ENCODE measurements around the gene MT1B.
A peak's percentile ranks its signal among the peaks of the same experiment; 100 is the strongest.
"Not testable (repeated sequence)": the region's sequence is repeated elsewhere in the genome, so short reads cannot be mapped to it uniquely, and the experiment has no call there.

MT1B gene

DNA sequence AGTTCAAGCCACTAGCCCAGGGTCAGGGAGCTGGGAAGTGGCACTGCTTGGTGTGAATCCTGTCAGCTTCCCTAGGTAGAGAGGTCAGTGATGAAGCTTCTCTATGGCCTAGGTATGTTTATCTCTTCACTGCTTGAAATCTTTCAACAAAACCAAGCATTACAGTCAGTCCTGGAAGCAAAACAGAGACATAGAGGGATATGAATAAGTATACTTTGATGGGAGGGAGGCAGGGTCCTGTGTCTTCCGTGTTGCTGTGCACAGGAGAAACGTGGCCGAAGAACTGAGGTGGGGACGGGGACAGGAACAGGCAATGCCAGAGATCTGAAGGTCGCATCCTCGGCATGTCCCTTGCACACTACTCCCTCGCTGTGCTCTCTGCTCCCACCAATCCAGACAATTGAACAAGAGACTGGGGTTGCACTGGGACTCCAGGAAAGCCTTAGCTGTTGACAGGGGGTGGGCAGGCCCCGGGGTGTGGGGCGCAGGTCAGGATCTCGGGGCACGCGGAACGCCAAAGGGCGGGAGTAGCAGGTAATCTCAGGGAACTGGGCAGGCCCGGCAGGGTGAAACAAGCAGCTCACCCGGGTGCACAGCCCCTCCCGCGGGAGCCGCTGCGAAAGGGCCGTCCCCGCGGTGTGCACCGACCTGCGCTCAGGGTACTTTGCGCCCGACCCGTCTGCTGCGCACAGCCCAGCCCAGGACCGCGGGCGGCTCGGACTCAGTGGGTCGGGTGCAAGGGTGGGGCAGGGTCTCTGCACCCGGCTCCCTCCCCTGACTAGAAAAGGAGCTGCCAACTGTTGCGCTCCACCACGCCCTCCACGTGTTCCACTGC, 17.5 kb downstream of the MT1B start, which contains the start of gene MT1H:
TSS of gene MT1H (plus strand) at position 810 of the 835 bp plus-strand sequence. CDS start 71 bp downstream, outside the sequence.
- DNase-seq, result no peak

DNA sequence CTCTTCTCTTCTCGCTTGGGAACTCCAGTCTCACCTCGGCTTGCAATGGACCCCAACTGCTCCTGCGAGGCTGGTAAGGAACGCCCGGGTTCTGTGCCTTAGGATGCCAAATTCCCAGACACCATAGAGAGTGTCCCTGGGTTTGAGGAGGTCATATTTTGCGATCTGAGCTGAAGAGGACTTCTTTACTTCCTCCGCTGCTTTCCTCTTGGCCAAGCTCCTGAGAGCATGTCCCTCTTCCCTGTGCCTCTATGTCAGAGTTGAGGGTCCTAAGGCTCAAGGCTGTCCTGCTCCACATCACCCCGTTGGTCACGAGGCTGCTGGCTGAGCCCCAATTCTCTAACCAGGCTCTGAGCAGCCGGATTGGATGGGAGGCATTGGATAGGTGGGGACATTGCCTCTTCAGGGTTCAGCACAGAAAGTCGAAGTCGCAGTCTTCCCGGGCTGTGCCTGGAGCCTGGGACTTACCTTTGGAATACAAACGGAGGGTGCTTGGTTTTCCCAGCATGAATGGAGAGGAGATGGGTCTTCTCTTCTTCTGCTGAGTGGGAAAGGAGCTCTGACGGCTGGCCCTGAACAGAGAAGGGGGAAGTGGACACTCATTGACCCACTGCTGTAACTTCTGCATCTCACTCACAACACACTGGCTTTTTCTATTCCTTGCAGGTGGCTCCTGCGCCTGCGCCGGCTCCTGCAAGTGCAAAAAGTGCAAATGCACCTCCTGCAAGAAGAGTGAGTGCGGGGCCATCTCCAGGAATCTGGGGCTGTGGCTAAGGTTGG, 18.3 kb downstream of the MT1B start:
- DNase-seq, result no peak

GRCh38 chr16:56670620-56670934, 18.9 kb downstream of the MT1B start:
- no peak for DNase-seq

DNA sequence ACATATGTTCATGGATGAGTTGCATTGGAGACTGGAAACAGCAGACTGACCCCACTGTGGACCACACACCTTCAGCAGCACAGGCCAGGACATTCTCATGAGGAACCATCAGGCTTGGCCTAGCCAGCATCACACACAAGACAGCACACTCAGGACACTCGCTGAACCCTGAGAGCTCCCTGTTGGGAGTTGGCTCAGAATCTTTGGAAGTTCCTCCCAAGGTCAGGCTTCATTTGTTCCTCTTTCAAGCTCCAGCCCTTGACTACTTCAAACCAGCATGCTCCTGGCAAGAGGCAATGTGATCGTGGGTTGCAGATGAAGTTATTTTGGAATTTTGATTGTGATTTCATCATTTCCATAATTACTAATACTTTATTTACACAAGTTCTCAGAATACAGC, 20.0 kb downstream of the MT1B start:
- not testable (repeated sequence) for DNase-seq

DNA sequence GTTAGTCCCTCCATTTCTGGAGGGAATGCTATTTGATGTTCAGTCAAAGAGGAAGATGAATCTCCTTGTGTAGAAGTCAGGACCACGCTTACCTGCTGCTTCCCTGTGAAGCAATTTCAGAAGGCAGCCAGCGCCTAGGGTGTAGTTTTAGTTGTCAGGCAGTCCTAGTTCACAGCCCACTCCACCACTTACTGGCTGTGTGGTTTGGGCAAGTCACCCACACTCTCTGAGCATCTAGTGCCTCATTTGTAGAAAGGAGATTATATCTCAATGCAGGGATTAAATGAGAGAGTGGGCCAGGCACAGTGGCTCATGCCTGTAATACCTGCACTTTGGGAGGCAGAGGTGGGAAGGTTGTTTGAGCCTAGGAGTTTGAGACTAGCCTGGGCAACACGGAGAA, 20.5 kb downstream of the MT1B start:
- not testable (repeated sequence) for DNase-seq

GRCh38 chr16:56672761-56673536, 21.3 kb downstream of the MT1B start:
- DNase-seq, result no peak

DNA sequence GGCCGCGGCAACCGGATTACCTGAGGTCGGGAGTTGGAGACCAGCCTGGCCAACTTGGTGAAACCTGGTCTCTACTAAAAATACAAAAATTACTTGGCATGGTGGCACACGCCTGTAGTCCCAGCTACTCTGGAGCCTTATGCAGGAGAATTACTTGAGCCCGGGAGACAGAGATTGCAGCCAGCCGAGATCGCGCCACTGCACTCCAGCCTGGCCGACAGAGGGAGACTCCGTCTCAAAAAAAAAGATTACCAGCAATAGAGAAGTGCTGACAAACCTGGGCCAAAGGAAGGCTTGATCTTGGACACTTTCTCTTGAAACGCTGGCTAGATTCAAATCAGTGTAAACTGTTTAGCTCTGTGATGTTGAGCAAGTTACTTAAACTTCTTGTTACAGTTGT, 22.2 kb downstream of the MT1B start:
- peak; percentile 45 for DNase-seq

DNA sequence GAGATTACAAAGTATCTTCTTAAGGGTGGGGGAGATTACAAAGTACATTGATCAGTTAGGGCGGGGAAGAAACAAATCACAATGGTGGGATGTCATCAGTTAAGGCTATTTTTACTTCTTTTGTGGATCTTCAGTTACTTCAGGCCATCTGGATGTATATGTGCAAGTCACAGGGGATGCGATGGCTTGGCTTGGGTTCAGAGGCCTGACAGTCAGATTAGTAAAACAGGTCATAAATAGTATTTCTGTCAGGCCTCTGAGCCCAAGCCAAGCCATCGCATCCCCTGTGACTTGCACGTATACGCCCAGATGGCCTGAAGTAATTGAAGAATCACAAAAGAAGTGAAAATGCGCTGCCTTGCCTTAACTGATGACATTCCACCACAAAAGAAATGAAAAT, 22.9 kb downstream of the MT1B start:
- not testable (repeated sequence) for DNase-seq

GRCh38 chr16:56675685-56676210, 24.1 kb downstream of the MT1B start:
- DNase-seq, result no peak

GRCh38 chr16:56677474-56677873, 25.8 kb downstream of the MT1B start:
- DNase-seq, result no peak

DNA sequence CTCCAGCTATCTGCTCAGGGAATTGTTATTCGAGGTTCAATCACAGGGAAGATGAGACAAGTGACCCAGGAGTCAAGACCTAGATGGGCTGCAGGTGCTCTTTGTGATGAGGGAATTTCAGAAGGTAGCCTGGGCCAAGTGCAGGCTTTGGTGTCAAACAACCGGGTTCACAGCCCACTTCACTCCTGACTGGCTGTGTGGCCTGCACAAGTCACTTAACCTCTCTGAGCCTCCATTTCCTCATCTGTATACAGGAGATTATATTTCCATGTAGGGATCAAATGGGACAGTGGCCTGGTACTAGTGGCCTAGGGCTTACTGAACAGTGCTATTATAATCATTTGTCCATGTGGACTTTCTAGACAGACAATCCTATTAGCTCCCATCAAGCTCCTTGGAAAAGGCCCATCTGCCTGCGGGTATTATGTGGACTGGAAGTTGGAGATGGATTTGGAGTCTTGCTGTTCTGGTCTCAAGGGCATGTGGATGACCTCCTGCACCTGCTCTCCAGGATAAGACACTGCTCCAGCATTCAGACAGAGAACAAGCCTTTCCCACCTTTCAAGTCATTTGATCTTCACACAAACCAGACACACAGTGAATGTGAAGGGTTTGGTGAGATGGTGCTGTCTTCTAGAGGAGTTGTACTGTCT, 27.5 kb downstream of the MT1B start:
- no peak for DNase-seq

GRCh38 chr16:56679818-56680217, 28.1 kb downstream of the MT1B start:
- DNase-seq, result no peak

GRCh38 chr16:56681939-56682702, 30.4 kb downstream of the MT1B start, which contains the start of gene MT1X:
Gene MT1X (plus strand): TSS chr16:56682470. CDS start chr16:56682541, 71 bp downstream.
- DNase-seq, result peak; percentile 91

DNA sequence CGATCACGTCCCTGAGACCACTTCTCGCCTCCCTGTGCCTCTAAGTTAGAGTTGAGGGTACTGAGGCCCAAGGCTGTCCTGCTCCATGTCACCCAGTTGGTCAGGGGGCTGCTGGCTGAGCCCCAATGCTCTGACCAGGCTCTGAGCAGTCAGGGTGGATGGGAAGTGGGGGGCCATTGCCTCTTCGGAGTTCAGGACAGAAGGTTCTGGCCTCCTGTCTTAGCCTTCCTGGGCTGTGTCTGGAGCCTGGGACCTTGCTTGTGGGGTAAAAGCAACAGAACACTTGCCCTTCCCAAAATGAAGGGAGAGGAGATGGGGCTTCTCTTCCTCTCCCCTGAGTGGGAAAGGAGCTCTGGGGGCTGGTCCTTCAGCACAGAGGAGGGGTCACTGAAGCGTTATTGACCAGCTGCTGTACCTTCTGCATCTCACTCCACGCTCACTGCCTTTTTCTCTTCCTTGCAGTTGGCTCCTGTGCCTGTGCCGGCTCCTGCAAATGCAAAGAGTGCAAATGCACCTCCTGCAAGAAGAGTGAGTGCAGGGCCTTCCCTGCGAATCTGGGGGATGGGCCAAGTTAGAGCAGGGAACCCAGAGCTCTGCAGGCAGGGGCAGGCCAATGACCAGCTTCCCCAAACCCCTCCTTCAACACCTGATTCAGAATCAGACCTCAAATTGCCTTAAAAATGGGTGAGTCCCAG, 31.2 kb downstream of the MT1B start:
- DNase-seq, result no peak

DNA sequence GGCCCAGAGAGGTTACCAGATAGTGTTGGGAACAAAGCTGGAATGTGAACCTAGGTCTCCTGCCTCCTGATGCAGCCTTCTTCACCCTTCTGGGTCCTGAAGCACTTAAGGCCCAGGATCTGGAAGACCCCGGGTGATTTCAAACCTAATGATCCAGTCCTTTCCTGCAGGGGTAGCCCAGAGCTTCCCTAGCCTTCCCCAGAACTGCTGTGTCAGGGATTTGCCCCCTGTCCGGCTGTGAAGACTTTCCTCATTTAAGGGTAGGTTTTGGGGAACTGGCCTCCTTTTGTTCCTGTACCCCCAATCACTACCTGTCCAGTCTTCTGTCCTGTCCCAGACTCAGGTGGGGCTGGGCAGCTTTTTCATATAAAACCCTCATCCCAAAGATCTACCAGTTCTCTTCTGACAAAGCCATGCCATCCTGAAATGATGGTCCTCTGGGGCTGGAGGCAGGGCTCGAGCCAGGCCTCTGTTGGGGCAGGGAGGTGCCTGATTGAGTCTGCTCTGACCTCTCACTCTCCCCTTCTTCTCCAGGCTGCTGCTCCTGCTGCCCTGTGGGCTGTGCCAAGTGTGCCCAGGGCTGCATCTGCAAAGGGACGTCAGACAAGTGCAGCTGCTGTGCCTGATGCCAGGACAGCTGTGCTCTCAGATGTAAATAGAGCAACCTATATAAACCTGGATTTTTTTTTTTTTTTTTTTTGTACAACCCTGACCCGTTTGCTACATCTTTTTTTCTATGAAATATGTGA, 31.9 kb downstream of the MT1B start:
- DNase-seq, result no peak

- DNase-seq, result no peak
Observed at GRCh38 chr16:56684256-56684925, 32.7 kb downstream of the MT1B start.

GRCh38 chr16:56684926-56685590, 33.4 kb downstream of the MT1B start:
- no peak for DNase-seq

DNA sequence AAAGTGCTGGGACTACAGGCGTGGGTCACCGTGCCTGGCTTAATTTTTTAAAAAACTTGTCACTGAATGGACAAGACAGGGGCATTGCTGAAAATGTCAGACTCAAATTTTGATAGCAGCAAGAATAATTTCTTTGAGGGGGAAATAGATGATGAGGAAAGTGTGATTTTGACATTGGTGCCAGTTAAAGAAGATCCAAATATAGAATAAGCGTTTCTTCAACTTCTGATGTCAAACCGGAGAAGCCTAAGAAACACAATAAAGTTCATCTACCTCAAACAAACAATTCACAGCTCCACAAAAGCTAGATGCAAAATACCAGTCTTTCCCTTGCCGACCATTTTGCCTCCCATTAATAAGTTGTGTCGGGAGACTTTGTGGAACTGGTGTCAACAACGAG, 35.1 kb downstream of the MT1B start:
- DNase-seq, result no peak

- DNase-seq, result no peak
Observed at GRCh38 chr16:56688762-56689161, 37.1 kb downstream of the MT1B start.
